Pulmonary artery endothelial cell (primary cell): ENCODE data around the gene SLFNL1. TPM values are rescaled to one million over a fixed set of nuclear protein-coding genes. Genes with fewer than 3 reads are reported as not detected.

Experiments used
- DNase-seq: peaks from one replicate; pipeline ENCODE4 v3.0.0-alpha.2; 2011; ENCODE audit warnings: low read depth, low spot score
- total RNA-seq: library from RNA; depleted of rRNA; stranded (reverse); fragments of >200 nt; gene quantifications from 2 replicates; pipeline ENCODE4 v1.2.3, GENCODE V29; 2014

Gene SLFNL1
- total RNA-seq, 1 donor from 2014 or later, result 0.20 TPM

DNA sequence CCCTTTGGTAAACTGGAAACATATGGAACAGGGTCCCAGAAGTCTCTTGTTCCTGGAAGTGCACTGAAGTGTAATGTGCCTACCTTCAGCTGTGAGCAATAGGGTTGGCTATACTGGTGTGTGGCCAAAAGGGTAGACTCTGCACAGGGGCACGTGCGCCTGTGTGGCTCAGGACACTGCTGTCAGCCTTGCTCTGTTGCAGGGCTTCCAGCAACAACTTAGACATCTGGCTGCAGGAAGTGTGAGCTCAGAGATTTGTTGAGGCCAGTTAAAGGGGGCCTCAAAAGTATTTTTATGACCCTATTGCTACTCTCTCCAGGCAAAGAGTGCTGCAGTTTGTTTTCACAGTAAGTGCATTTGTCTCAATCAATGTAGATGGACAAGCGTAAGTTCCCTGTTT, 34.6 kb downstream of the SLFNL1 start:
- no peak for DNase-seq

- no peak for DNase-seq
Observed at GRCh38 chr1:40986328-40986783, 35.2 kb downstream of the SLFNL1 start.

DNA sequence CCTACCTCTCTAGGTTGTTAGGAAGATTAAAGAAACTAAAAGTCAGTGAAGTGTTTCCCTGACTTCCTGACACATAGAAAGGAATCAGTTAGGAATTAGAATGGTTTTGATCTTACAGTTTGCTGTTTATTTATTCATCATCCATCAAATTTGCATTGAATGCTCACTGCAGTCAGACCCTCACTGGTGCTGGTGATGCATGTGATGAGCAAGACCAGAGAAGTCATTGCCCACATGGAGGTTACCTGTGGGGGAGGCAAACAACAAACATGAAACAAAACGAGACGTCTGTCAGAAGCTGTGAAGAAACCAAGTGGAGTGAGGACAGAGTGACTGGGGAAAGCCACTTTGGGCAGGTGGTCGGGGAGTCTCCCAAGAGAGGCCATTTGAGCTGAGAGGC, 35.6 kb downstream of the SLFNL1 start:
- no peak for DNase-seq

- DNase-seq, result no peak
Observed at GRCh38 chr1:40985161-40985560, 36.4 kb downstream of the SLFNL1 start.

DNA sequence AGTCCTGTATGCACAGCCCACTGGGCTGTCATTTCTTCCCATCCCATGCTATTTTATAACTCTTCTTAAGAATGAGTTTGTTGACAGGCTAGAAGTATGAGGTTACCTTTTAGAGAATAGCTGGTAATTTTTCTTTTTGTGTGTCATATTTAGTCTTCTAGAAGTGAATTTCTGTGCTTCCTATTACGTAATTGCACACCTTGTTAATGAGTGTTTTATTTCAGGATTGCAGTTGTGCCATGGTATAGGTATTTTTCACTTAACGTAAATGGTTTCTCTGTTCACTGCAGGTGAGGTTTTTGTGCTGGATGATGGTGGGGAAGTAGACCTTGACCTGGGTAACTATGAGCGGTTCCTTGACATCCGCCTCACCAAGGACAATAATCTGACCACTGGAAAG, 37.0 kb downstream of the SLFNL1 start:
- DNase-seq, result no peak

DNA sequence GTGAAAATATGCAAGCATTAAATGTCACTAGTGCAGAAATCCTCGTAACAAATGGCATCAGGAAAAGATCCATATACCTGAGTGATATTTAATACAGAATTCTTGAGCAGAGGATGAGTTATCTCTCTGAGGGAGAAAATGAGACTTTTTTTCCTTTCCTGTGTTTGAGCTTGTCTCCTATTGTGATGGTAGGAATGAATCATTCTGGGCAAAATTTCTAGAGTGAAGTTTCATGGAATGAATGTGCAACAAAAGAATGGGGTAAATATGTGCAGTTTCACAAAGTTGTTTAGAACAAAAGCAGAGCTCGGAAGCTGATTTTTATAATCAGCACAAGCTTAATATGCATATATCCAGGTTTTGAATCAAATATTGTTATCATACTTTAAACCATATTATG, 37.5 kb downstream of the SLFNL1 start:
- DNase-seq, result no peak

DNA sequence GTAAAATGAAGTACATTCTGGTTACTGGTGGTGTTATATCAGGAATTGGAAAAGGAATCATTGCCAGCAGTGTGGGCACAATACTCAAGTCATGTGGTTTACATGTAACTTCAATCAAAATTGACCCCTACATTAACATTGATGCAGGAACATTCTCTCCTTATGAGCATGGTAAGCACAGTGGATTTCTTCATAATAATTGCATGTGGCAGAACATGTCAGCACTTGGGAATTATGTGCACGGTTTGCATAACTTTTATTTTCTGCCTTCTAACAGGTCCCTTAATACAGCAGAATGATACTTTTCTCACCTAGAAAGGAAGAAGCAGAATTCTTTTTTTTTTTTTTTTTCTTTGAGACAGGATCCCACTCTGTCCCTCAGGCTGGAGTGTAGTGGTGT, 38.2 kb downstream of the SLFNL1 start:
- no peak for DNase-seq

DNA sequence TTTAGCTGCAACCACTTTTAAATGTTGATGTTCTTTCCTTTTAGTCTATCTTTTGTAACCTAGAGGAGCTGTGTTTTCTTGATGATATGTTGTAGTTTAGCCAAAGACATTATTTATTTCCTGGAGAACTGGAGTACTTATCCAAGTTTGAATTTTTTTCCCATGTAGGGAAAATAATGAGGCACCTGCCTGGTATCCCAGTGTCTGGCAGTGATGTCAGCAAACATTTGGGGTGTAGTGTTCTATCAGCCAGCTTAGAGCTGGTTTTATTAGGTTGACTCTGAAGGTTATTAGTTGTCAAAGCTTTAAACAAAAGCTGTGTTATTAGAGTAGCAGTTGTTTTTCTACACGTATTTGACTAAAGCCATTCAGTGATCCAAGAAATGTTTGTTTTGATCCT, 38.8 kb downstream of the SLFNL1 start:
- no peak for DNase-seq

- DNase-seq, result no peak
Observed at GRCh38 chr1:40981691-40982448, 39.7 kb downstream of the SLFNL1 start.

GRCh38 chr1:40980453-40981121, 40.9 kb downstream of the SLFNL1 start:
- DNase-seq, result no peak

- DNase-seq, result no peak
Observed at GRCh38 chr1:40980068-40980452, 41.5 kb downstream of the SLFNL1 start.

DNA sequence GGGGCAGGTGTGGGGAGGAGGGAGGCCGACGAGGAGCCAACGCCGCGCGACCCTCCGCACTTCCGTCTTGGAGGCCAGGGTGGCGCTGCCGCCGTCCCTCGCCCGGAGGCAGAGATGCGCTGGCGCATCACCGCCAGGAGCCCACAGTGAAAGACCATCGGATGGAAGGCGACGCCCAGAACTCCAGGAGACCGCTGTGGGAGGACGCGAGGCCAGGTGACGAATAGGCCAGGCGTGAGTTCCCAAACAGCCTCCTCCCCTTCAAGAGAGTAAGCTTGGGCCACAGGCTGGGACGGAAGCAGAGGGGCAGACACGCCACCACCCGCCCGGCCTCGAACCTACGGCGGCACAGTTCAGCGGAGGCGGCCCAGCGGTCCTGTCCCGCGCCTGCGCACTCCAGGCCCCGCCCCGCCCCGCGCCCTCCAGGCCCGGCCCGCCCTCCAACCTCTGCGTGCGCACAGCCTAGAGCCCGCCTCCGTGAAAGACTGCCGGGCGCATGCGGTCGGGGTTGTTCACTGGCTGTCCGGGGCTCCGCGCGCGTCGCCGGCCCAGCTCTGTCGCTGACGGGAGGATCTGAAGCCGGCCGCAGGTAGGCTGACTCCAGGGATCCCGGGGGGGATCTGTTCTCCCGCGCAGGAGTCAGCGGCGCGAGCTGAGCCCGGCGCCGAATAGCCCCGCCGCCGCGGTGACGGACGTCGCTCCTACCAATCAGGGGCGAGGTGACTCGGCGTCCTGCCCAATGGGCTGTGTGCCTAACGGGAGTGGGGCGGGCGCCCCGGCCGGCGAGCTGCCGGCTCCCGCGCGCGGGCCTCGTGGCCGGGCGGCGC, 42.1 kb downstream of the SLFNL1 start, which contains the start of gene CTPS1:
Gene CTPS1 (plus strand): TSS at position 456 of the 827 bp plus-strand sequence. CDS start 3,595 bp downstream, outside the sequence.
- DNase-seq, result peak; percentile 67

DNA sequence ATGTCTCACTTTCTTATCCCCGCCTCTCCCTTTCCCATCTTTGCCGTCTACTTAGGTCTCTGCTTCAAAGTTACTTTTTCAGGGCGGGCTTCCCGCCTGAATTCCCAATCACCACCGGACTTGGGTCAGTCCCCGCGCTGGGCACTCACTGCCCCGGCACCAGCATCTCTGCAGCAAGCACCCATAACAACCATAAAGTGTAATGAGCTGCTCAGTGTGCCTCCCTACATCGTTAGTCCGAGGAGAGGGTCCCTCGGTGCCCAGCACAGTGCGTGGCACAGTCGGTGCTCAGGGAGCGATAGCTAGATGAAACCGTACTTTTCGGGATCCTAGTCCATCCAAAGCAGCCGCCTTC, 42.7 kb downstream of the SLFNL1 start:
- DNase-seq, result no peak

- no peak for DNase-seq
Observed at GRCh38 chr1:40977716-40978115, 43.8 kb downstream of the SLFNL1 start.

GRCh38 chr1:40976952-40977690, 44.4 kb downstream of the SLFNL1 start:
- no peak for DNase-seq

GRCh38 chr1:40974945-40975344, 46.6 kb downstream of the SLFNL1 start:
- DNase-seq, result no peak

- no peak for DNase-seq
Observed at GRCh38 chr1:40973912-40974311, 47.6 kb downstream of the SLFNL1 start.

DNA sequence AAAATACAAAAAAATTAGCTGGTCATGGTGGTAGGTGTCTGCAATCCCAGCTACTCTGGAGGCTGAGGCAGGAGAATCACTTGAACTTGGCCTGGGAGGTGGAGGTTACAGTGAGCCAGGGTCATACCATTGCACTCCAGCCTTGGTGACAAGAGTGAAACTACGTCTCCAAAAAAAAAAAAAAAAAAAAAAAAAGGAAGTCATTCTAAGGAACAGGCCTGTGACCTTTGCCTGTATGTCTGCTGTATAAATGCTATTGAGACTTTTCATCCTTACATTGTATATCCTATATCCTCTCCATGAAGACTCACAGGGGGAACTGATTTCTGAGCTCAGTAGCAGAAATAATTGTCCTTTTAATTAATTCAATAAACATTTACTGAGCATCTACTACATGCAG, 49.6 kb downstream of the SLFNL1 start:
- DNase-seq, result no peak

DNA sequence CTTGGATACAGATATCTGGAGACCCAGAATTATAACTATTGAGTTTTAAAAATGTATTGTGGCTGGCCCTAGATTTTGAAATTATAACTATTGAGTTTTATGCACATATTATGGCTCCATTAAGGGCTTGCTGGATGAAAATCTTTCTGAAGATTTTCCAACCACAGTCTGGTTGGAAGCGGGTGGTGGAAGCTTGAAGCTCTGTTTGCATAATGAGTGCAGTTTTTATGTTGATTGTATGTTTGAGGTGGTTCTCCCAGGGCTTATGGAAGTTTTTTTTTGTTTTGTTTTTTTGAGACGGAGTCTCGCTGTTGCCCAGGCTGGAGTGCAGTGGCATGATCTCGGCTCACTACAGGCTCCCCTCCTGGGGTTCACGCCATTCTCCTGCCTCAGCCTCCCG, 52.1 kb downstream of the SLFNL1 start:
- no peak for DNase-seq

DNA sequence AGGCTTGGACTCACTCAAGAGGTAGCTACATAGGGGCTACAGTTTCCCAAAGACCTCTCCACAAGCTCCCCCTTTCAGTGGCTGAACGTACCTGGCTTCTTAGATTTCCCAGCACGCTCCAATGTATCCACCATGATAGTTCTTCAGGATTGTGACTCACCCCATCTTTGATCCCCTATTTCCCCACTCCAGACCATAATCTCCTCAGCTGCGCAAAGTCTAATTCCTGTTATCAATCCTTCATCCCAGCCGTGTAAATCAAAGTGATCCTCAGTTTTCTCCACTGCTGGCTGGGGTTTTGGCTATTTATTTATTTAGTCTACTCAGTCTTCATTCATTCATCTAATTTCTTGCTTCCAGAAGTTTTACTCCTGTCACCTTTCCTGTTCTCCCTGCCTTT, 55.1 kb downstream of the SLFNL1 start:
- DNase-seq, result no peak
